Measurements from ENCODE around the gene FSTL5.

- TF ChIP-seq EP300 (IDR thresholded peaks at IDR 0.05) = no peak
- TF ChIP-seq, protein P1, sequence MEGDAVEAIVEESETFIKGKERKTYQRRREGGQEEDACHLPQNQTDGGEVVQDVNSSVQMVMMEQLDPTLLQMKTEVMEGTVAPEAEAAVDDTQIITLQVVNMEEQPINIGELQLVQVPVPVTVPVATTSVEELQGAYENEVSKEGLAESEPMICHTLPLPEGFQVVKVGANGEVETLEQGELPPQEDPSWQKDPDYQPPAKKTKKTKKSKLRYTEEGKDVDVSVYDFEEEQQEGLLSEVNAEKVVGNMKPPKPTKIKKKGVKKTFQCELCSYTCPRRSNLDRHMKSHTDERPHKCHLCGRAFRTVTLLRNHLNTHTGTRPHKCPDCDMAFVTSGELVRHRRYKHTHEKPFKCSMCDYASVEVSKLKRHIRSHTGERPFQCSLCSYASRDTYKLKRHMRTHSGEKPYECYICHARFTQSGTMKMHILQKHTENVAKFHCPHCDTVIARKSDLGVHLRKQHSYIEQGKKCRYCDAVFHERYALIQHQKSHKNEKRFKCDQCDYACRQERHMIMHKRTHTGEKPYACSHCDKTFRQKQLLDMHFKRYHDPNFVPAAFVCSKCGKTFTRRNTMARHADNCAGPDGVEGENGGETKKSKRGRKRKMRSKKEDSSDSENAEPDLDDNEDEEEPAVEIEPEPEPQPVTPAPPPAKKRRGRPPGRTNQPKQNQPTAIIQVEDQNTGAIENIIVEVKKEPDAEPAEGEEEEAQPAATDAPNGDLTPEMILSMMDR (IDR thresholded peaks at IDR 0.05) = no peak
Observed at GRCh38 chr4:161583549-161583948, 580.3 kb downstream of the FSTL5 start.
